AG04450 (cell line): Measurements from ENCODE around the gene DUSP16. TPM values are rescaled to one million over a fixed set of nuclear protein-coding genes. Genes with fewer than 3 reads are reported as not detected.

Source experiments
- CTCF ChIA-PET: fragments of 300-600, 350-600 bp; formaldehyde crosslinking; extraction: SDS; loops from one replicate; lab custom pipeline; 2022; ENCODE audit warnings: antibody characterized with exemption, inconsistent platforms; lab: Charles Lee
- POLR2A ChIA-PET: fragments of 350-600 bp; formaldehyde crosslinking; extraction: SDS; loops from one replicate; lab custom pipeline; 2021; ENCODE audit warnings: antibody characterized with exemption, inconsistent platforms; lab: Yijun Ruan, JAX
- DNase-seq: peaks from one replicate; pipeline ENCODE4 v3.0.0-alpha.2; 2011; ENCODE audit warnings: low read depth, low spot score
- H3K27ac ChIP-seq: one replicate; pipeline ENCODE4 v1.5.1; 2012; ENCODE audit warnings: low read depth, low read length, control low read depth
- H3K27me3 ChIP-seq: one replicate; pipeline ENCODE4 v1.6.0; 2012; ENCODE audit warnings: low read length; ENCODE audit not compliant: control insufficient read depth, insufficient read depth
- H3K4me3 ChIP-seq: 2 replicates; pipeline ENCODE4 v1.5.1; 2011; ENCODE audit warnings: mild to moderate bottlenecking, low read depth, low read length, control low read depth
- H3K9me3 ChIP-seq: 2 replicates; pipeline ENCODE4 v1.5.1; 2012; ENCODE audit warnings: low read length; ENCODE audit not compliant: control insufficient read depth, insufficient read depth
- CTCF ChIP-seq: IDR thresholded peaks from 2 replicates; pipeline ENCODE4 v1.5.1; 2011; ENCODE audit warnings: low read depth, low read length, control low read depth, inconsistent platforms
- polyA plus RNA-seq: library from polyadenylated mRNA; depleted of rRNA; stranded (reverse); fragments of >200 nt; gene quantifications from 2 replicates; pipeline ENCODE4 v1.2.3, GENCODE V29; 2011

DUSP16 gene
- polyA plus RNA-seq, 1 experiment, result 12.8 TPM

DNA sequence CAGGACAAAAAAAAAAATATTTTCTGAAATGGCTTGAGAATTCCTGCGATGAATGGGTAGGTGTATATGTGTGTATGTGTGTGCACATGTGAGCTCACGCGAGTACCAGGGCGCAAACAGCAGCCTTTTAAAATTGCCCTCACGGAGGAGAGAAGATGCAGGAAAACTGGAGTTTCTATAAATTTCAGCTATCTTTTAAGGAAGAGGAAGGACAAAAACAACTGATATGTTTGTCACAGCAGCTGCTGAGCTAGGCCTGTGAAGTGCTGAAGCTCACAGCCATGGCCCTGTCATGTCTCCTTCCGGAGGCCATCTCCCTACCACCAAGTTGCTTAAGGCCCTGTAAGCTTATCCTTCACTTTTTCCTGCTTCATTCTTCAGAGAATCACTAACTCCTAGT, 40.8 kb downstream of the DUSP16 start:
- Histone ChIP-seq H3K27ac (no peak overlapping the region), H3K9me3 (no peaks in the 10 kb centered on the region), H3K4me3 (no peak overlapping the region), H3K27me3 (no peaks in the 10 kb centered on the region)
- TF ChIP-seq CTCF, result no peak
- ChIA-PET POLR2A (no interaction called here), CTCF (no interaction called here)
- DNase-seq, result no peak

GRCh38 chr12:12521044-12521485, 41.6 kb downstream of the DUSP16 start:
- H3K27ac ChIP-seq, result no peak overlapping the region
- no peaks in the 10 kb centered on the region for H3K27me3 ChIP-seq
- no peak for TF ChIP-seq CTCF
- H3K4me3 ChIP-seq, result no peak overlapping the region
- POLR2A ChIA-PET, result no interaction called here
- DNase-seq, result no peak
- CTCF ChIA-PET, result no interaction called here
- no peaks in the 10 kb centered on the region for H3K9me3 ChIP-seq

DNA sequence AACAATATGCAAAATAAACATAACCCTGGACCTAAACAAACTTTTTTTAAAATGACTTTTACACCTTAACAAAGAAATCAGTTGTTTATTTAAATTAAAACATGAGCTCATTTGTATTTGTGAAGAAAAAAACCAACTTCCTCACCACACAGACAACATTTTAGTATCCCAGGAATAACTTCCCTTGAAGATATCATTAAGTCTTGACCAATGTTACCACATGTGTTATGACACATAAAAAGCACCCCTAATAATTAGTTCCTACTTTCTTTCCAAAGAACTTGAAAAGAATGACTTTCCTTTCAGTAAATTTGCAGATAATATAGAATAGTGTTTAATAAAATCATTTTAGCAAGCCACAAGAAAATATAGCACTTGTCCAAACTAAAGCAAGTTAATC, 42.4 kb downstream of the DUSP16 start:
- H3K4me3 ChIP-seq, result no peak overlapping the region
- no peak overlapping the region for H3K27ac ChIP-seq
- no peaks in the 10 kb centered on the region for H3K9me3 ChIP-seq
- no peak for DNase-seq
- ChIA-PET POLR2A (no interaction called here), CTCF (interaction anchor here (0.6 kb wide), 1 partner anchor 27 kb away, joined by 12 read pairs; no protein-coding TSS in a partner anchor)
- TF ChIP-seq CTCF, result no peak
- H3K27me3 ChIP-seq, result no peaks in the 10 kb centered on the region

- Histone ChIP-seq H3K4me3 (no peak overlapping the region), H3K27me3 (no peaks in the 10 kb centered on the region), H3K27ac (no peak overlapping the region), H3K9me3 (no peaks in the 10 kb centered on the region)
- DNase-seq, result no peak
- POLR2A ChIA-PET, result no interaction called here
- no peak for TF ChIP-seq CTCF
- CTCF ChIA-PET, result interaction anchor here (0.6 kb wide), 1 partner anchor 28 kb away, joined by 12 read pairs; no protein-coding TSS in a partner anchor
Observed at GRCh38 chr12:12519354-12519998, 43.2 kb downstream of the DUSP16 start.

DNA sequence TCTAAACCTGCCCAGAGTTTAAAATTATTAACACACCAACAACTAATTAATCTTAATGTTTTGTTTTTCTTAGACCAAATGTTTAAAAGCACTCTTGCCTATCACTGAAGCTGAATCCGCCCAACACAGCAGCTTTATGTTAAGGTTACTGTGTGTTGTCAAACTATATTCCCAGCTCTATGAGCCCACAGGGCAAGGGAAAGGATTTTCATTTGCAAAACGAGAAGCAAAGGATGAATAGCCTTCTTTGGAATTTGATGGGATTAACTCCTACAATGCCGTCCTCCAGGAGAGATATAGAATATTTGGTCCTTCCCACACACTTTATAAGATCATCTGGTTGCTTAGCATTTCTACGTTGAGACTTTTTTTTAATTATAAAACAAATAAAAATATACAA, 43.7 kb downstream of the DUSP16 start:
- ChIA-PET POLR2A (interaction anchor here (0.7 kb wide), 1 partner anchor 121 kb away, joined by 4 read pairs; no protein-coding TSS in a partner anchor), CTCF (interaction anchor here (1.7 kb wide), 1 partner anchor 137 kb away, joined by 6 read pairs; no protein-coding TSS in a partner anchor)
- no peak for TF ChIP-seq CTCF
- Histone ChIP-seq H3K9me3 (no peaks in the 10 kb centered on the region), H3K4me3 (no peak overlapping the region), H3K27me3 (no peaks in the 10 kb centered on the region), H3K27ac (no peak overlapping the region)
- DNase-seq, result peak; percentile 7
